Right lobe of liver (tissue), 6 donors: ENCODE measurements around the gene THYN1. TPM values are rescaled to one million over a fixed set of nuclear protein-coding genes. Genes with fewer than 3 reads are reported as not detected.

Experiments
- ATAC-seq, 4 donors: fragments of 200-7000 bp; cut with Tn5 transposase; one replicate each; pipeline ENCODE4 v1.9.1; 2020; ENCODE audit warnings: mild to moderate bottlenecking in 4 of 4, moderate library complexity in 4 of 4
- DNase-seq, 3 donors: peaks; one replicate each; pipeline ENCODE4 v3.0.0-alpha.2; 2020
- H3K27ac ChIP-seq, 3 donors: fragments of 200-600 bp; one replicate each; pipeline ENCODE4 v1.8.0; 2022
- H3K27me3 ChIP-seq, 2 donors: fragments of 200-600 bp; one replicate each; pipeline ENCODE4 v1.8.0; 2022
- H3K36me3 ChIP-seq, 4 donors: fragments of 200-600 bp; sonication (generic) in 1 of 4; one replicate each; pipeline versions ENCODE4 v1.5.1 to v1.8.0; 2017 to 2022; ENCODE audit warnings: control low read depth in 1 of 4
- H3K4me1 ChIP-seq, 4 donors: fragments of 200-600 bp; sonication (generic) in 1 of 4; one replicate each; pipeline versions ENCODE4 v1.5.1 to v1.8.0; 2017 to 2022; ENCODE audit warnings: control low read depth in 1 of 4
- H3K4me3 ChIP-seq, 3 donors: fragments of 200-600 bp; one replicate each; pipeline ENCODE4 v1.8.0; 2022
- H3K9me3 ChIP-seq, 4 donors: fragments of 200-600 bp; sonication (generic) in 1 of 4; one replicate each; pipeline versions ENCODE4 v1.5.1 to v1.8.0; 2017 to 2022; ENCODE audit warnings: control low read depth in 1 of 4
- CTCF ChIP-seq, 4 donors: fragments of 200-600 bp in 3 of 4; fragments of 450-650 bp in 1 of 4; IDR thresholded peaks; one replicate each; pipeline versions ENCODE4 v1.5.1 to v1.8.0; 2016 to 2022; ENCODE audit warnings: antibody characterized with exemption in 4 of 4, mild to moderate bottlenecking in 2 of 4
- POLR2A ChIP-seq: fragments of 450-650 bp; IDR thresholded peaks from one replicate; pipeline ENCODE4 v1.6.1; 2017; ENCODE audit warnings: antibody characterized with exemption, mild to moderate bottlenecking
- WGBS: methylation state at CpG from one replicate; pipeline ENCODE4 v1.1.6; 2018; ENCODE audit warnings: low coverage, low lambda C conversion rate; ENCODE audit not compliant: insufficient coverage; ENCODE audit errors: missing lambda C conversion rate; 5-methylcytosine and 5-hydroxymethylcytosine counted together
- intact Hi-C, 2 donors: fragments of 100-400 bp; cut with DNase I; formaldehyde crosslinking; loops; one replicate each; pipeline versions ENCODE4 v1.11.2 to v1.14.1; 2022
- total RNA-seq, 6 experiments: library from RNA; depleted of rRNA in 2 of 6; stranded (reverse); fragments of >200 nt in 2 of 6; fragmentation: NEBNext Ultra II Directional in 3 of 6; extraction: Animal tissue kit (Norgen Biotek cat#: 25700) in 3 of 6; gene quantifications; one replicate each; pipeline versions ENCODE4 v1.1.0 to v1.2.4, GENCODE V29; 2016 to 2023
- donor health status: DM: no; HTN: yes; CAD: no.
- donor health status: DM: no; HTN: no; CAD: no.
- donor health status: DM: no; HTN: no; CAD: no.
- donor health status: DM: no; HTN: yes; CAD: no.
- donor health status: DM: no; HTN: yes; CAD: no.

THYN1 gene
- total RNA-seq, 6 experiments from 2014 or later: 11.7 to 39.2 (median 20.6) TPM

DNA sequence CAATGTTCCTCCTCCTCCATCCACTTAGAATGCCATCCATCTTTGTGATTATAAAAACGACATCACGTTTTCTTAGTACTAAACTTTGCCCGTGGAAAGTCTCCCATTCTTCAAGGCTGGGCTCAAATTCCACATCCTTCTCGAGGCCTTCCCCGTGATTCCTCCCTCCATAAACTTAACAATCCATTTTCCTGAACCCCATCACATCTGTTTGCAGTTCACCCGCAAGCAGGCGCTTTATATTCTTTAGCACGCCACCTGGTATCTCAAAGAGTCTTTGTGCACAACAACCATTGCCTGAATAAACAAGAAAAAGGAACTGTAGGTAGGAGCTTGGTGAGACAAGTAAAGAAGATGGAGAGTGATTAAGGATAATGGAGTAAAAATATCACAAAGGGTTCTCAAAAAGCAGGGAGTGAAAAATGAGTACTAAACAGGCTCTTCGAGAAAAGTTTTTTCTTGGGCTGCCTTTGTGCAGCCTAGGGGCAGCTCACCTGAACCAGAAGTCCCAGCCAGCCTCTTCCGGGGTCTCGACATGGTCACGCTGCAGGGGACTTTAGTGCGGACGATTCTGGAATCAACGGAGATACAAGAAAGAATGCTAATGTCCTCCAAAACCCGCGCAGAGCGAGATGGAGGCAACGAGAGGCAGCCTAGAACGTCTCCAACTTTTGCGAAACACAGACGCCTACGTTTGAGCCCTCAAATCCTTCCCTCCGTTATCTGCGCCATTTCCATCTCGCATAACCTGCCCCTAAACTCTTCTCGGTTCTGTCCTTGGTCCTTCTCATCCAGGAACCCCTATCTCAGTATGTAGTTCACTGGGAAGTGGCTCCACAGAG is 585 bp downstream of the THYN1 start:
- 3% methylated on average over 24 of the region's 27 CpGs for WGBS
- no peak for TF ChIP-seq POLR2A
- TF ChIP-seq CTCF (IDR thresholded peaks at IDR 0.05): no peak
- Histone ChIP-seq H3K27me3 (no peaks in the 10 kb centered on the region), H3K27ac (peak overlapping the region; percentile 20 to 86 (median 29)), H3K36me3 (peaks cover 0 to 25% (median 7%) of the 10 kb centered on the region in 4 donors), H3K9me3 (no peaks in the 10 kb centered on the region), H3K4me3 (peak overlapping the region; percentile 89 to 98 (median 93)), H3K4me1 (peaks cover 0 to 34% (median 13%) of the 10 kb centered on the region in 4 donors)
- intact Hi-C loops: no loop called here
- ATAC-seq (peak in 2 of 4 donors; percentile 6 to 20), DNase-seq (no peak)

DNA sequence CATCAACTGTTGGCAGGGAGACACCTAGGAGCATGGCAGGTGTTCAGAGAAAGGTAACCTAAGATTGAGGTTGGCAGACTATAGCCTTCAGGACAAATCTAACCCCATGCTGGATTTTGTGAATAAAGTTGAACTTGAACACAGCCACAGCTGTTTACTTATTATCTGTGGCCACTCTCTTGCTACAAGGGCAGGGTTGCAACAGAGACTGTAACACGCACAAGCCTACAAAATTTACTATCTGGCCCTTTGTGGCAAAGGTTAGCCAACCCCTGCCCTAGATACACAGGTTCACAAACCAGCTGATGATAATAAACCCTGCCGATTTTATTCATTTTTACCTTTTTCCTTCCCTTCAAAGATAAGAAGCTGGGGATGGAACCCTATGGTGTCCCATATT is 2.5 kb downstream of the THYN1 start:
- H3K4me1 ChIP-seq: peaks cover 0 to 34% (median 13%) of the 10 kb centered on the region in 4 donors
- 18% methylated on average over 2 of the region's 2 CpGs for WGBS
- DNase-seq (peak in 1 of 3 donors; percentile 84), ATAC-seq (peak; percentile 63 to 77 (median 68))
- no peak overlapping the region for H3K4me3 ChIP-seq
- TF ChIP-seq CTCF (IDR thresholded peaks at IDR 0.05) (no peak), POLR2A (no peak)
- peaks cover 0 to 40% (median 10%) of the 10 kb centered on the region in 4 donors for H3K36me3 ChIP-seq
- intact Hi-C loops: no loop called here
- H3K9me3 ChIP-seq: no peaks in the 10 kb centered on the region
- peak overlapping the region; percentile 49 to 86 (median 83) for H3K27ac ChIP-seq
- no peaks in the 10 kb centered on the region for H3K27me3 ChIP-seq

DNA sequence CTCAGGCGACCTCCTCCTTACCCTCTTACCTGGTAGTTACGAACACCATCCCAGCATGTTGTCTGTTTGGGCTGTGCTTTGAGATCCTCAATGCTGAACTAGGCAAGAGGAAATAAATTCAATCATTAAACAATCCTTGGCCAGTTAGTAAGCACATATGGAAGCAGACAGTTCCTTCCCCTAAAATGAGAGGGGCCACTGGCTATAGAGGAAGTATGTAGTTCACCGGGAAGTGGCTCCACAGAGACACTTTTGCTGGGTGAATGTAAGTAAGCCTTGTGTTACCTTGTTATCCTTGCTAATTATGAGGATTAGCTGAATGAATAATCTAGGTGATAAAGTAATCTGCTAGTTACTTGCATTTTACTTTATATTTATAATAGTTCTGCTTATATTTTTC is 2.9 kb downstream of the THYN1 start:
- Histone ChIP-seq H3K4me1 (peaks cover 0 to 34% (median 13%) of the 10 kb centered on the region in 4 donors), H3K27ac (peak overlapping the region; percentile 49 to 86 (median 83)), H3K27me3 (no peaks in the 10 kb centered on the region), H3K4me3 (no peak overlapping the region), H3K36me3 (peaks cover 0 to 45% (median 10%) of the 10 kb centered on the region in 4 donors), H3K9me3 (no peaks in the 10 kb centered on the region)
- 79% methylated on average over 3 of the region's 3 CpGs for WGBS
- ATAC-seq (no peak), DNase-seq (no peak)
- intact Hi-C loops: no loop called here
- TF ChIP-seq CTCF (IDR thresholded peaks at IDR 0.05): no peak
- no peak for TF ChIP-seq POLR2A

GRCh38 chr11:134248910-134249480 is 4.2 kb downstream of the THYN1 start:
- H3K4me1 ChIP-seq: peaks cover 0 to 27% (median 13%) of the 10 kb centered on the region in 4 donors
- H3K36me3 ChIP-seq: peaks cover 0 to 55% (median 14%) of the 10 kb centered on the region in 4 donors
- DNase-seq (no peak), ATAC-seq (no peak)
- H3K4me3 ChIP-seq: no peak overlapping the region
- no peak overlapping the region for H3K27ac ChIP-seq
- WGBS: 53% methylated on average over 4 of the region's 7 CpGs
- TF ChIP-seq POLR2A: no peak
- no peak for TF ChIP-seq CTCF (IDR thresholded peaks at IDR 0.05)
- H3K9me3 ChIP-seq: no peaks in the 10 kb centered on the region
- no peaks in the 10 kb centered on the region for H3K27me3 ChIP-seq
- intact Hi-C loops: no loop called here
